ENCODE results near the gene EMILIN1. TPM values are rescaled to one million over a fixed set of nuclear protein-coding genes. Genes with fewer than 3 reads are reported as not detected.

EMILIN1 gene
- total and polyA plus RNA-seq, 2 donors (not counting 3 experiments of a cell fraction or from before 2014, with no cell fraction given), result 11.7 to 16.6 TPM

- POLR2A ChIA-PET, result no interaction called here
- TF ChIP-seq POLR2A (IDR thresholded peaks at IDR 0.05; ENCODE audit: low read depth, low read length) (no peak), FOS (IDR thresholded peaks at IDR 0.05; ENCODE audit: borderline replicate concordance, insufficient read depth, low read length) (no peak), MYC (IDR thresholded peaks at IDR 0.05; ENCODE audit: low read depth, low read length) (no peak), MAX (IDR thresholded peaks at IDR 0.05; ENCODE audit: insufficient read depth, insufficient read length) (no peak), GATA2 (IDR thresholded peaks at IDR 0.05; ENCODE audit: insufficient read depth, insufficient read length, low read depth, low read length) (no peak), POLR2AphosphoS5 (IDR thresholded peaks at IDR 0.05; ENCODE audit: insufficient read depth, low read depth, low read length) (no peak), CTCF (IDR thresholded peaks at IDR 0.05; ENCODE audit: extremely low read depth in 1 of 2, insufficient read depth in 1 of 2, low read depth in 1 of 2, low read length in 2 of 2) (no peak), EZH2 (IDR thresholded peaks at IDR 0.05; ENCODE audit: borderline replicate concordance, low read depth, low read length, severe bottlenecking) (no peak), JUN (IDR thresholded peaks at IDR 0.05; ENCODE audit: borderline replicate concordance, insufficient read depth, insufficient read length, low read depth) (no peak)
- no peaks in the 10 kb centered on the region for H3K9me1 ChIP-seq (replicated peaks; ENCODE audit: control insufficient read depth, extremely low read depth, insufficient read depth, low read length)
- dilution Hi-C loops (cut with MboI; ENCODE audit: extremely low pct_ligation_motif_present, low sequenced_read_pairs) (no loop called here), intact Hi-C loops (cut with micrococcal nuclease) (loop anchor here (1.0 to 5.0 kb wide), 2 partner anchors 13 to 237 kb away; partner anchors contain the start of genes DPYSL5 and OST4)
- DNase-seq (ENCODE audit: low read depth, low spot score), result no peak
- no peaks in the 10 kb centered on the region for H3K27me3 ChIP-seq (ENCODE audit: control insufficient read depth in 2 of 2, insufficient read depth in 2 of 2, low read length in 2 of 2)
- FAIRE-seq, result no peak
- H3K79me2 ChIP-seq (ENCODE audit: control insufficient read depth, insufficient read depth, low read length), result no peaks in the 10 kb centered on the region
- H4K20me1 ChIP-seq (replicated peaks; ENCODE audit: control insufficient read depth, extremely low read depth, insufficient read depth, low read length), result no peaks in the 10 kb centered on the region
- H3K4me2 ChIP-seq (ENCODE audit: insufficient read depth, low read length), result no peak overlapping the region
- no peaks in the 10 kb centered on the region for H3K9me3 ChIP-seq (replicated peaks; ENCODE audit: control insufficient read depth, insufficient read depth, low read length)
- H3K36me3 ChIP-seq (ENCODE audit: control insufficient read depth in 2 of 2, extremely low read depth in 1 of 2, insufficient read depth in 2 of 2, low read length in 2 of 2), result no peaks in the 10 kb centered on the region
- H2AFZ ChIP-seq (ENCODE audit: low read depth, low read length), result no peak overlapping the region
- peaks cover 12% of the 10 kb centered on the region for H3K4me1 ChIP-seq (ENCODE audit: control insufficient read depth, extremely low read depth, insufficient read depth, low read length)
- H3K9ac ChIP-seq (replicated peaks; ENCODE audit: extremely low read depth, insufficient read depth, low read length), result no peak overlapping the region
- CTCF ChIA-PET, result interaction anchor here (1.2 to 6.0 kb wide), 7 partner anchors 10 to 198 kb away, joined by 3 to 55 read pairs (median 4); partner anchors contain the start of genes AGBL5, OST4 and TRIM54
- H3K4me3 ChIP-seq (replicated peaks in 1 of 3; ENCODE audit: insufficient read depth in 1 of 3, low read depth in 1 of 3, low read length in 3 of 3), result no peak overlapping the region
- no TSS peak for BruUV-seq (replicated peaks)
- H3K27ac ChIP-seq (ENCODE audit: insufficient read depth, low read depth, low read length), result no peak overlapping the region
Measured at GRCh38 chr2:27084297-27085061, 6.1 kb downstream of the EMILIN1 start.

Measured in endothelial cell of umbilical vein (primary cell).